HG03196 (cell line): ENCODE results near the gene ESYT3.
"Not testable (repeated sequence)": the region's sequence is repeated elsewhere in the genome, so short reads cannot be mapped to it uniquely, and the experiment has no call there.

Experiments used
- ATAC-seq: cut with Tn5 transposase; IDR thresholded peaks from one replicate; pipeline ENCODE4 v1.9.1; 2021; ENCODE audit not compliant: unreplicated experiment

The ESYT3 gene

DNA sequence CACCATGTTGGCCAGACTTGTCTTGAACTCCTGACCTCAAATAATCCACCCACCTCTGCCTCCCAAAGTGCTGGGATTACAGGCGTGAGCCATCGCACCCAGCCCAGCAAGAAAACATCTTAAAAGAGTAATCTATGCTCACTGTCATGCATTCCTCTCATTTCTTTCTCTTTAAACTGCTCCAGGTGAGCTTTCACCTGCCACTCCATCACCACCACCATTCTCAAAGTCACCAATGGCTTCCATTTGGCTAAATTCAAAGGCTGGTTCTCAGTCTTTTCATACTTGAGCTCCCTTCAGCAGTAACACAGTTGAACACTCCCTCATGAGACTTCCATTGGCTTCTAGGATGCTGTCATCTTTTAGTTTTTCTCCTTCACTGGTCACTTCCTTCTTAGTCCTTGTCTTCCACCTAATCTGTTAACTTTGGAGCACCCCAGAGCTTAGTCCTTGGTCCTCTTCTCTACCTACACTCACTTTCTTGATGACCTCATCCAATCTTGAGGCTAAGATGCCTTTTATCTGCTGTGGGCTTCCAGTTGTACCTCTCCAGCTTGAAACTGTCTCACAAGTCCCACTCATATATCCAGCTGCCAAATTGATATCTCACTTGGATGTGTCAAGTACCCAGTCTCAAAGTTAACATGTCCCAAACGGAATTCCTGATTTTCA, 27.0 kb upstream of the ESYT3 start:
- ATAC-seq, result no peak

DNA sequence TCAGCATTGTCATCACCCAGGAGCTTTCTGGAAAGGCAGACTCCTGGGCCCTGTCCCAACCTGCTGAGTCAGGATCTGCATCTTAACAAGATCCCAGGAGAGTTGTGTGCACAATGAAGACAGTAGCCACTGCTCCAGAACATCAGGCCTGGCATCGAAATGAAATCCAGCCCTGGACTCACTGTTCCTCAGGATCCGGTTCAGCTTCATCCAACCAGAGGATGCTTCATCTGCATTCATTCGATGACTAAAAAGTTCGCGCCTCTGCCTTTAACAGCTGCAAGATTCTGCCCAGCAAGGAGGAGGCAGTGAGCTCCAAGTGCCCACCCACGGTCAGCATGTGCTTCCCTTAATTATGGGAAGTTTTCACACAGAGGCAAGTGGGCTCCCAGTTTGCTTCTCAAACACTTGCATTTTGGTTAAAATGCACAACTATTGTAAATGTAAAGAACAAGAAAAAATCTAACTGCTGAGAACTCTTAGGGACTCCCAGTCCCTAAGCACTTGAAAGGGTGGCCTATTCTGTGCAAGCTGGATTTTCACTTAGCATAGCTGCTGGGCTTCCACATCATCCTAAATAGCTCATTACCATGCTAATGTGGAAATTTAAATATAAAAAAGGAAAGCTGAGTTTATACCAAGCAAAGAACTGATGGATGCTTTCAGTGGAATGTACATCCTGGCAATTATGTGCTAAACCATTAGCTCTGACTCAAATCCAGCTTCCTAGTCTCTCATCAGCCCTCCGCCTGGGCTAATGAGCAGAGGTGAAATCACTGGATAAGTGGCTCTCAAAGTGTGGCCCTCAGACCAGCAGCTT, 25.5 kb upstream of the ESYT3 start:
- no peak for ATAC-seq

DNA sequence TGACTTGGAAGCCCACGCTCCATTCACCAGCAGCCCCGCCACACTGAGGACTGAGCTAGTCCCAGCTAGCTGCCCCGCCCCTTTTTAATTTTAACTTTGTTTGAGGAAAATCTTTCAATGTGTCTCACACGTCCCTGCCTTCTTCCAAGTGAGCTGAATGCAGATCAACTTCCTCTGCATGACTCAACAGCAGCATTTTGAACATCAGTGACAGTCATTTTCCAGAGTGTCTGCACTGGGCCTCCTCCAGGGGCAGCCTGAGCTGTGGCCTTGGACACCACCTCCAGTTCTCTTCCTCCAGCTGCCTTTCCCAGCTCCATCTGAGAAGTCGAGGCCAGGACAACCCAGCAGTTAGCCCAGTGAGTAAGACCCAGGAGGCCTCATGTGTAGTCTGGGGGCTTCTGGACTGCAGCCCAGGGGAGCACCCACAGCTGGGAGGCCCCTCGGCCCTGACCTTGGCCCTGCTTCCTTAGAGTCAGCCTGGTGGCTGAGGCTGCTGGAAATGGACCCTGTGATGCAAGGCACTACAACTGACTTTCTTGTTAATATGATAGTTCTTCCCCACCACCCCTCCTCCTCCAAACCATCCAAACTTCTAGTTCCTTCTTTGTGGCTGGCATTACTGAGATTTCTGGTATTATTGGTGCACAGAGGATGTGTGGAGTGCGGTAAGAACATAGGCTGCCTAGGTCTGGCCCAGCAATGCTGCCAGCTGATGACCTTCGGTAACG, 21.4 kb upstream of the ESYT3 start:
- no peak for ATAC-seq

DNA sequence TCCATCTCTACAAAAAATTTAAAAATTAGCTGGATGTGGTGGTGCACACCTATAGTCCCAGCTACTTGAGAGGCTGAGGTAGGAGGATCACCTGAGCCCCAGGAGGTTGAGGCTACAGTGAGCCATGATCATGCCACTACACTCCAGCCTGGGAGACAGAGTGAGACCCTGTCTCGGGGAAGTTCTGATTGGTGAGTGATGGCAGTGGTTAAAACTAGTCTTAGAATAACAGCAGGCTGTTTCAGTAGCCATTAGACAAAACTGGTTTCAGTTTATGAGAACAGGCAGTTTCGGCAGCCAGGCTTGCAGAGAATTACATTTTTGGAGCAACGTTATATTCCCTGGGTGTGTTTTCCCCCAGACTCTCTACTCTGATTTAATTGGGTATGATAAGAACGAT, 18.2 kb upstream of the ESYT3 start:
- not testable (repeated sequence) for ATAC-seq

DNA sequence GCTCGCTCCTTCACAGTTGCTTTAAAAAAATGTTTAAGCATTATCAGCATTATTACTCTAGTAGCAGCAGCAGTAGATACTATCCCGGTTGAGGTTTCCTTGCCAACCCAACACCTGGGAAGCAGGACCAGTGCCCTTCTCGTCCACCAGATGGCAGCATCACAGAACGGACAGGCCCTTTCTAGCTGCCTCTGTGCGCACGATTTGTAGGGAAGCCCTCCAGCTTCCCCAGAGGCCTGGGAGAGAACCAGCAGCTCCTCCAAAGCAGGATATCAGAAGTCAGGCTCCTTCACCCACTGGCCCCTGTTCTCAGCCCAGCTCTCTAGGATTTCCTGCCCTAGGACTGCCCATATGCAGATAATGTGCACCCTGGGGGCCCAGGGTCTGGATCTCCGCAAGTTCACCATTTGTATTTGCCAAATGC, 16.8 kb upstream of the ESYT3 start:
- ATAC-seq, result peak; percentile 77

DNA sequence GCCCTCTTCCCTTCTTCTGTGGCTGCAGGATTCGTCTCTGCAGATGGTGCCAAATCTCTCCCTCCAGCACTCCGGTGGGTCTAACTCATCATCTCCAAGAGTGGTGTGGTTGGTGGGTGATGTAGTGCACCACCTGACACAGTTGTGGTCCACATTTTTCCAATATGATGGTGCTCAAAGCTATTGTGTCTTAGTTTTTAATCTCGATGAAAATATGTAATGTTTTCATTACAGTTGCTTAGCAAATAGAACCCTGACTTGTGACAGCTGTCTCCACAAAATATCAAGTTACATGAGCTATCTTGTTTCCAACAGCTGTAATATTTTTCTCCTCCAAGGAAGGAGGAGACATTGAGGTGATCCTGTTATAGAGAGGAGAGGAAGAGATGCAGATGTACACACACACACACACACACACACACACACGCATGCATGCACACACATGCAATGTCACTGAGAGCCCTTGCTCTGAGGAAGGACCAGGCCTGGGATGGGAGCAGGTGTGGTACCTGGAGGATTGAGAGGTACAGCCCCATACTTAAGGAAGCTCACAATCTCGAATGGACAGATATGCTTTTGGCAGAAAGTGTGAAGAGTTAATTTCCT, 15.7 kb upstream of the ESYT3 start:
- ATAC-seq, result no peak

DNA sequence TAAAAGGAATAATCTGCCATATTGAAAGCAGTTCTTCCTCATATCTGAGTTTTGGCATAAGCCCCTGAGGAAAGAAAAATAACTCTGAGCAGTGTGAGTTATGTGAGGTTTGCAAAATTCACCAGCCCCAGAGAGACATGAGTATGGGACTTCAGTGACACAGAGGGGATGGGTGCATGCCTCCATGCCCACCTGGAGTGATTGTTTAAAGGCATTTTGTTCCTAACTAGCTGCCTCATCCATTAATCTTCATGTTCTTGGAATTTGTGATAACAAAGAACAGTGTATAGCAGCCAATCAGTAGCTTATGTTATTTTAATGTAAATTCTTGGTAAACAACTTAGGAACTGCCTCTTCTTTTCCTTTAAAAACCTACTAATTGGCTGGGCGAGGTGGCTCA, 11.1 kb upstream of the ESYT3 start:
- no peak for ATAC-seq

DNA sequence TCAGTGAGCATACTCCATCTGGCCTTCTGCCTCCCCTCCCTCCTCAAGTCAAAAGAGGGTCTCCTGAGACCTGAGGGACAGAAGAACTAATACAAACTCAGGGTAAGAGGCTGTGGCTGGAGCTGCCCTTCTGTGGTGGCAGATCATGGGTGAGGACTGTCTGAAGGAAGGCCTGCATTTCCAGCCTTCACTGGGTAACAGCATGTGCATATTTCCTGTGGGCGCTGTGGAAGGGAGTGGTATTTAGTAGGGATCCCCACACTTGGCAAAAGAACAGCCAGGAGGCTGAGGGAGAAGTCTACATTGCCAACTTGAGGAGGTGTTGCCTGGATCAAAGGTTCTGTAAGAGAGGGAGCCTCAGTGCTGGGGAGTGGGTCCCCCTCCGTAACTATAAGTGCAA, 10.1 kb upstream of the ESYT3 start:
- no peak for ATAC-seq

DNA sequence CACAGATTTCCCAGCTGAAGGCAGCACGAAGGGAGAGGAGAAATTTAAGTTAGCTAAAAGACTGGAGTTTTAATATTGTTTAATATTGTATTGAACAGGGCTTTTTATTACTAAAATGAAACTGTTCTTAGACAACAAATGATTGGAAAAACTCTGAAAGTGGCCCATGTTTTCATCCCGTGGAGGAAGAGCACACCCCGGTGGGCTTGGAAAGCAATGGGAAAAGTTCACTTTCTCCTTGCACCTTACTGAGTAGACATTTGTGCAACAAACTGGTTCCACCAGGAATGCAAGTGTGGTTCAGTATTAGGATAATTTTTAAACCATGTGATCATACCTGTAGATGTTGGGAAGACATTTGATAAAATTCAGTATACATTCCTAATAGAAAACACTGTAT, 8.2 kb upstream of the ESYT3 start:
- ATAC-seq, result no peak

DNA sequence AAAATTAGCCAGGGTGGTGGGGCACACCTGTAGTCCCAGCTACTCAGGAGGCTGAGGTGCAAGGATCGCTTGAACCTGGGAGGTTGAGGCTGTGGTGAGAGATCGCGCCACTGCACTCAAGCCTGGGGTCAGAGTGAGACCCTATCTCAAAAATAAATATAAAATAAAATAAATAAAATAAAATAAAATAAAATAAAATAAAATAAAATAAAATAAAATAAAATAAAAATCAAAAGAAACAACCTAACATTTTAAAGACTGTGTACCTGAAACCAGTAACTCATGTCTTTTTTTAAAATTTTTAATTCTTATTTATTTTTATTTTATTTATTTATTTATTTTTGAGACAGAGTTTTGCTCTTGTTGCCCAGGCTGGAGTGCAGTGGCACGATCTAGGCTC, 7.7 kb upstream of the ESYT3 start:
- not testable (repeated sequence) for ATAC-seq

DNA sequence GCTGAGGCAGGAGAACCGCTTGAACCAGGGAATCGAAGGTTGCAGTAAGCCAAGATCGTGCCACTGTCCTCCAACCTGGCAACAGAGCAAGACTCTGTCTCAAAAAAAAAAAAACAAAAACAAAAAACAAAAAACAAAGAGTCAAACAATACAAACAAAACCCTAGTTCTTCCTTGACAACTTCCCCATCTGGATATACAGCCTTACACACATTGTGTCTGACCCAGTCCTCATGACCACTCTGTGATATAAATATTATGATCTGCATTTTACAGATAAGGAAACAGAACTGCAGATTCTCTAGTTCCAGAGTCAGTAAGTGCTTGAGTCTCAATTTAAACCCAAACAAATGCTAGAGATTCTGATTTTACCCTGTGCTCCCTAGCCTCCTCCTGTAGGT, 4.8 kb upstream of the ESYT3 start:
- ATAC-seq, result no peak

DNA sequence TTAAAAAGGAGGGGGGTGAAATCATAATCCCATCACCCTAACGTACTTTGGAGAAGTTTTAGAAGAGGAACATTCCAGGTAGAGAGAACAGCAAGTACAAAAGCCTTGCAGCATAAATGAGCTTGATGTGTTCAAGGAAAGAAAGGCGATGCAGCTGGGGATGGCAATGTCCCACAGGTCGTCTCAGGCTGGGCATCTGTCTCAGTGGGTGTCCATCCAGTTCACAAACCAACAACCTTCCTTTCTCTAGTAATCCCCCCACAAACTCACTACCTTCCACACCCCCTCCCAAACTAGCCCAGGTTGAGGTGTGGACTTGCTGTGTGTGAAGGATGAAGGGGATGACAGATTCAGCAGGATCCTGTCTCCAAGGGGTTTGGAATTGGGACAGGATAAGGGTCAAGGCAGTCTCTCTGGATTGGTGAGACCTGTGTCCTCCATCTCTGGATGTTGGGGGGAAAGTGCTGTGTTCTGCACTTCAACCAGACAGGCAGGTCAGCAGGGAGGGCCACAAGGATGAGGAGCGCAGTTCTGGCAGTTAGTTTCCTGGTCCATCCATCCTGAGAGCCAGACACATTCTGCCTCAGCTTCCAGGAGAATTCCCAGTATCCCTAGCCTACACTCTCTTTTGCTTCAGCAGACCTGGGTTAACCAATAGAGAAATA, 1.7 kb upstream of the ESYT3 start:
- no peak for ATAC-seq

DNA sequence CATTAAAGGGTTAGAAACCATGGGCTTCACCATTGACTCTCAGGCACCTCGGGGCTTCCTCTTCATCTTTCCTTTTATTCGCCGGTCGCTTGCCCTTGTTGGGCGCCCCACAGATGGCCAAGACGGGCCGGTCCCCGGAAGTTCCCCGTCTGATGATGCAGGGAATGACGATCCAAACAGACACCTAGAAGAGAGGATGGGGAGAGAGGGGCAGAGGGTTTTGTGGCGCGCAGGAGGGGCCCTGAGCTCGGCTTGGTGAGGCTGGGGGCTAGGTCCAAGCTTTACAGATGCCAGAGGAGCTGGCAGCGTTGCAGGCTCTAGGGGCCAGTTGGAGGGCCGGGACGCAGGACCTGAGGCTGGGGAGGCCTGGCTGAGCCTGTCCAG, 532 bp upstream of the ESYT3 start:
- no peak for ATAC-seq

DNA sequence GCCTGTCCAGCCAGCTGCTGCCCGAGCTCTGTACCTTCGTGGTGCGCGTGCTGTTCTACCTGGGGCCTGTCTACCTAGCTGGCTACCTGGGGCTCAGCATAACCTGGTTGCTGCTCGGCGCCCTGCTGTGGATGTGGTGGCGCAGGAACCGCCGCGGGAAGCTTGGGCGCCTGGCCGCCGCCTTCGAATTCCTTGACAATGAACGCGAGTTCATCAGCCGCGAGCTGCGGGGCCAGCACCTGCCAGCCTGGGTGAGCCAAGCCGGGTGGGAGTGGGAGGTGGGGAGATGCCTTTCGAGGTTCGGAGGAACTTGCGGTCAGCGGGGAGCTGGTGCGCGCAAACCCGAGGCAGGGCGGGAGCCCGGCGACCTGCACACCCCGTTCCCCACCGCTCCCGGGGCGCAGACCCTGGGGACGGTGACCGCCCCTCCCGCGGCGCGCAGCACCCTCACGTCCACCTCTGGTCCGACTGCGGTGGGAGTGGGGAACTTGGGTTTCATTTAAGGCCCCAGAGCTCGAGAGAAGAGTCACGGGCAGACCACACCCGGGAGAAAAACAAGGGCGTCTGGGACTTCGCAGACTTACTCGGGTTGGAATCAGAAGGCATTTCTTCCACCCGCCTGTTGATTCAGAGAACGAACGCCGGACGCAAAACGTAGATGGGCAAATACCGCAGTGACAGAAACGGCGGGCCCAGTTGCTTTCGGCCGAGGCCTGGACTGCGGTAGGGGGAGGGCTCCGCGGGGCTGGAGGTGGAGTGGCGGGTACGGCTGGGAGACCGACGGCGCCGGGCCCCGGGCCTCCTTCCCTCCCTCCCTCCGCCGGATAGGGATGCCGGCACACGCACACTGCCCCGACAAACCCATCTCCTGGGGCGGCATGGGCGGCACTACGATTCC, 708 bp downstream of the ESYT3 start:
- no peak for ATAC-seq

DNA sequence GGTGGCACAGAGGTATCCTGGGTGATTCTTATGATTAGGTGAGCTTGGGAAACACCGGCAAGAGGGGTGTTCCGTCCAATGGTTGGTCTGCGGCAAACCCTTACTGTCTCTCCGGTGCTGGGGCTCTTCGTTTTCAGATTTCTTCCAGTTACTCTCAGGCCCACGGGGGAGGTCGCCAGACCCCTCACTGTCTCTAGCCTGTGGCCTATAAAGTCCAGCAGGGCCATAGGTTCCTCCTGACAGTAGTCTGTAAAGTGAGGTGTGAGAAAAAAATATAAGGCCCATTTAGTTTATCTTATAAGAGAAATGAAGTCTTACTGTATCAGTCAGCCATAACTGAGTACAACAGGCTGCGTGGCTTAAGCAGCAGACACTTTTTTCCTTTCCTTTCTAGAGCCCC, 1.4 kb downstream of the ESYT3 start:
- no peak for ATAC-seq

DNA sequence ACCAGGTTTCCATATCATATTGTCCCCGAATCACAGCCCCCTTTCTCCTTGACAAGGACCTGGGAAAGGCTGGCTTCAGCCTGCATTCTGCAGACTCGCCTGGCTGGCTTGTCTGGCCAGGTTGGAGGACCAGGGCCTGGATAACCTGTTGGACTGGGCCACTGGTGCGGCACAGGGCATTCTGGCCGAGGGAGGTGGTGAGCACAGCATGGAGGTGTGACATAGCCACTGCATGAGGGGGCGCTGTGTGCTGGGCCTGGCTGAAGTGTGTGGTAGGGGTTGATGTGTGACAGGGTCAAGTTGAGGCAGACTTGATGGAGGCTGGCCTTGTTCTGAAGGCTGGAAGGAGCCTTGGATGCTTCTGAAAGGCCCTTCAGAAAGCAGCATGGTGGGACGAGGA, 2.9 kb downstream of the ESYT3 start:
- no peak for ATAC-seq

DNA sequence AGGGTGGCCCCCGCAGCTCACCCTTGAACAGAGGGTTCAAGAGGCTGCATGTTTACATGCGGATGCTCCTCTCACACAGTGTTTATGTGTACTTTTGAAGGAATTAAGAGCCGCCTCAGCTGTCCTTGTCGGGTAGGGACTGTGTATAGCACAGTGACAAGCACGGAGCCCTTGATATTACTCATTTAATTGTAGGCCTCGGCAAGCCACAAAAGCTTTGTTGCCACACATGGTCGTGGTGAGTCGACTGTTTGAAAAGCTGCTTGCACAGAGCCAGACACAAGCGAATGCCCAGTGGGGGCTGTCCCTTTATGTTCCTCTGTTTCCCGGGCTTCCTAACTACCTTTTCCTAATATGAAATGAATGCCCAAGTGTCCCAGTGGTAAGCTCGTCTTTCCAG, 4.5 kb downstream of the ESYT3 start:
- ATAC-seq, result no peak

DNA sequence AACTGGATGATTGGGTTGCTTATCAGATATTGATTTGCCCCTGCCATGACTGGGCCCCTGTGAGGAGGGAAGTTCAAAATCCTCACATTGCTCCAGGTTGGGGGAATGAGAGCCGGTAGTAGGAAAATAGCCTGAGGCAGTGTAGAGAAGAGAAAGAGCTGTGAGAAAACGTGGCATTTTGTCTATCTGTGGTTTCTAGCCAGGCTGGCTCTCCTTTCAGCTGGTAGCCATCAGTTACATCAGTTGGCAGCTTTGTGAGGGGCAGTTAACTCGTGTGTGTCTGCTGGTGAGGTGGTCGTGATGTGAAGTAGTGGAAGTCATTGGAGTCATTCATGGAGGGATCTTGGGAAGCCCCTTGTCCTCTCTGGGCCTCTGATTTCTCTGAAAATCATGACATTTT, 5.2 kb downstream of the ESYT3 start:
- ATAC-seq, result no peak

DNA sequence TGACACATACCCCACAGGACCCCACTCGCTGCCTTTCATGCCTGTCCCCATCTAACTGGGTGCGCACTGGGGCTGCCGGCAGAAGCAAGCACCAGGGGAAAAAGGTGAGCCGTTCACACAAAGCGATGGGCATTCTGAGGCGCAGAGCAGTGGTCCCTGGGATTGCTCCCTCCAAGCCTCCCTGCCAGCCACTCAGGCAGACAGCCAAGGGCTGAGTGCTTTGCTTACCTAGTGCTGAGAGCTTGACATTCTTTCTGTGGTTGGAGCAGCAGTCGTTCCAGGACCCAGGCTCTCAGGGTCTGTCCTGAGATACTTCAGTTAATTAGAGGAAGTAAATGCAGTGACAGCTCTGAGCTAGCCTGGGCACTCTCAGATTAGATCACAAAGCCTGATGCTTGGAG, 5.7 kb downstream of the ESYT3 start:
- ATAC-seq, result no peak

DNA sequence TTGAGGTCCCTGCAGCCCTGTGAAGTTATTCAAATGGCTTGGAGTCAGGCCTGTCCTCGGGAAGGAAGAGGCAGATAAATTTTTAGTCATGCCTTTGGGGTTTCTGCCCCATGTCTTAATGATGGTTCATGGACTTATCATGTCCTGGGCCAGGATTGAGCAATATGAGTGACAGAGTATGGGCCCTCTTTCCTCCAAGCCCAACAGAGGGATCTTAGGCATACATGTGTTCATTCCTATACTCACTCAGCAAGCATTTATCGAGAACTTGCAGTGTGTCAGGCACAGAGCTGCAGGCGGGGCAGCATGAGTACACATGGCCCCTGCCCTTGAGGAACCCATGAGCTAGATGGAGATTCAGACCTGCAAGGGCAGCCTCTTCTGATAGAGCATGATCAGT, 6.2 kb downstream of the ESYT3 start:
- no peak for ATAC-seq
